ENCODE measurements around the gene CTIF. TPM values are rescaled to one million over a fixed set of nuclear protein-coding genes. Genes with fewer than 3 reads are reported as not detected.
A peak's percentile ranks its signal among the peaks of the same experiment; 100 is the strongest.

The CTIF gene
- total and polyA plus RNA-seq, 2 experiments from 2014 or later: 8.6 to 14.4 TPM

- no peaks in the 10 kb centered on the region for H3F3A ChIP-seq (replicated peaks; ENCODE audit: low read depth)
- no peaks in the 10 kb centered on the region for H3K36me3 ChIP-seq (ENCODE audit: insufficient read depth)
- H3K4me2 ChIP-seq: no peak overlapping the region
- H3K27ac ChIP-seq (ENCODE audit: low read depth): no peak overlapping the region
- no peak overlapping the region for H3K4me3 ChIP-seq
- H3K4me1 Mint-ChIP-seq: peaks cover 56% of the 10 kb centered on the region
- H3K27me3 Mint-ChIP-seq (ENCODE audit: insufficient read depth, low read depth, poor library complexity): peaks cover 11% of the 10 kb centered on the region
- no peak overlapping the region for H3K4me3 Mint-ChIP-seq
- ATAC-seq: peak; percentile 11; the same call in 2 of the 3 replicates
- H3K27me3 ChIP-seq (ENCODE audit: insufficient read depth): no peaks in the 10 kb centered on the region
- H3K36me3 Mint-ChIP-seq (ENCODE audit: low read depth): no peaks in the 10 kb centered on the region; the same call in 2 of the 3 replicates
- no peak for DNase-seq (ENCODE audit: low spot score)
- TF ChIP-seq REST (IDR thresholded peaks at IDR 0.05; ENCODE audit: unreplicated experiment): no peak
- no peak for TF ChIP-seq STAT1 (IDR thresholded peaks at IDR 0.05; ENCODE audit: unreplicated experiment)
- TF ChIP-seq POLR2AphosphoS5 (IDR thresholded peaks at IDR 0.05; ENCODE audit: low read depth): no peak
- no peak for TF ChIP-seq EZH2phosphoT487 (IDR thresholded peaks at IDR 0.05; ENCODE audit: unreplicated experiment)
- TF ChIP-seq EZH2 (IDR thresholded peaks at IDR 0.05; ENCODE audit: low read depth, unreplicated experiment): no peak
- TF ChIP-seq CTCF (conservative IDR thresholded peaks at IDR 0.05; ENCODE audit: low read depth in 2 of 2): no peak
- no peak for TF ChIP-seq JUNB (IDR thresholded peaks at IDR 0.05; ENCODE audit: unreplicated experiment)
- TF ChIP-seq NANOG (IDR thresholded peaks at IDR 0.05; ENCODE audit: borderline replicate concordance): no peak
- no peak for TF ChIP-seq CREB1 (CRISPR knock-in tag; IDR thresholded peaks at IDR 0.05; ENCODE audit: low read depth)
- TF ChIP-seq ETS1 (IDR thresholded peaks at IDR 0.05): no peak
- TF ChIP-seq ZNF114 (CRISPR knock-in tag; IDR thresholded peaks at IDR 0.05): no peak
- no peak for TF ChIP-seq ZNF331 (CRISPR knock-in tag; IDR thresholded peaks at IDR 0.05; ENCODE audit: low read depth)
- no peak for TF ChIP-seq ZNF462 (CRISPR knock-in tag; IDR thresholded peaks at IDR 0.05)
- no peak overlapping the region for H3K27ac Mint-ChIP-seq
- no peaks in the 10 kb centered on the region for H3K9me2 ChIP-seq (ENCODE audit: insufficient read depth)
- no peaks in the 10 kb centered on the region for H3K9me3 Mint-ChIP-seq
- no peaks in the 10 kb centered on the region for H3K79me2 ChIP-seq (replicated peaks; ENCODE audit: insufficient read depth)
- H2AFZ ChIP-seq: no peak overlapping the region
- no peaks in the 10 kb centered on the region for H4K20me1 ChIP-seq (replicated peaks; ENCODE audit: insufficient read depth)
- peaks cover 12% of the 10 kb centered on the region for H3K4me1 ChIP-seq (ENCODE audit: insufficient read depth)
These were observed 295.7 kb downstream of the CTIF start for GRCh38 chr18:48834413-48835031.
